Subcutaneous adipose tissue (tissue), 4 donors: ENCODE results near the gene TSKU. TPM values are rescaled to one million over a fixed set of nuclear protein-coding genes. Genes with fewer than 3 reads are reported as not detected.

Experiments
- CTCF ChIP-seq: fragments of 450-650 bp; IDR thresholded peaks from one replicate; pipeline ENCODE4 v1.5.1; 2016; ENCODE audit warnings: low read depth, mild to moderate bottlenecking, control low read depth, antibody characterized with exemption, moderate library complexity
- total RNA-seq, 4 donors: library from RNA; depleted of rRNA; stranded (reverse); fragments of >200 nt; gene quantifications; one replicate each; pipeline ENCODE4 v1.1.0, GENCODE V29; 2016

TSKU gene
- total RNA-seq, 4 donors from 2014 or later, result 78.9 to 385 (median 157) TPM

- TF ChIP-seq CTCF, result no peak
Measured at GRCh38 chr11:76756341-76756741, 26.8 kb upstream of the TSKU start.

- no peak for TF ChIP-seq CTCF
Measured at GRCh38 chr11:76758311-76758710, 24.8 kb upstream of the TSKU start.

- TF ChIP-seq CTCF, result no peak
Measured at GRCh38 chr11:76759092-76759491, 24.1 kb upstream of the TSKU start.

GRCh38 chr11:76759517-76759916, 23.6 kb upstream of the TSKU start:
- no peak for TF ChIP-seq CTCF

GRCh38 chr11:76760236-76760635, 22.9 kb upstream of the TSKU start:
- TF ChIP-seq CTCF, result no peak

- TF ChIP-seq CTCF, result no peak
Measured at GRCh38 chr11:76761718-76762355, 21.3 kb upstream of the TSKU start.

- no peak for TF ChIP-seq CTCF
Measured at GRCh38 chr11:76762356-76762752, 20.8 kb upstream of the TSKU start.
